HG02885 (cell line): ENCODE data around the gene ABCB8.

ENCODE experiments used
- ATAC-seq: cut with Tn5 transposase; IDR thresholded peaks from one replicate; pipeline ENCODE4 v1.9.1; 2021; ENCODE audit warnings: mild to moderate bottlenecking; ENCODE audit not compliant: unreplicated experiment, poor library complexity

Gene ABCB8

DNA sequence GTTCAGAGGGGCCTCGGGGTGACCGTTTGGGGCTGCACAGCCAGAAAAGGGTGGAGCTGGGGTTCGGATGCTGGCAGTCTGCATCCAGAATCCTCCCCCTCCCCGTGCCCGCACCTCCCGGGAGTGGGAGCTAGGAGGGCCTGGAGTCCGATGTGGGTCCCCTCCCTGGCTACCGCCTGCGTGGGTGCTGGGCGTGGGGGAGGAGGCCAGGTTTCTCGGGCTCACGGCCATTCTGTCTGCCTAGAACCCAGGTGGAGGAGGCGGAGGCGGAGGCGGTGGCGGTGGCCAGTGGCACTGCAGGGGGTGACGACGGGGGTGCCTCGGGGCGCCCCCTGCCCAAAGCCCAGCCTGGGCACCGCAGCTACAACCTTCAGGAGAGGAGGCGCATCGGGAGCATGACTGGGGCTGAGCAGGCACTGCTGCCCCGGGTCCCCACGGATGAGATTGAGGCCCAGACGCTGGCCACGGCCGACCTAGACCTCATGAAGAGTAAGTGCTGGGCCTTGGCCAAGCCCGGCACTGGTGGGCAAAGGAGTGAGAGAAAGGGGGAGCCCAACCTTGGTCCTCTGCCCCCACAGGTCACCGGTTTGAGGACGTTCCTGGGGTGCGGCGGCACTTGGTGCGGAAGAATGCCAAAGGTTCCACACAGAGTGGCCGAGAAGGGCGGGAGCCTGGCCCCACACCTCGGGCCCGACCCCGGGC lies 38.2 kb downstream of the ABCB8 start:
- ATAC-seq = no peak

DNA sequence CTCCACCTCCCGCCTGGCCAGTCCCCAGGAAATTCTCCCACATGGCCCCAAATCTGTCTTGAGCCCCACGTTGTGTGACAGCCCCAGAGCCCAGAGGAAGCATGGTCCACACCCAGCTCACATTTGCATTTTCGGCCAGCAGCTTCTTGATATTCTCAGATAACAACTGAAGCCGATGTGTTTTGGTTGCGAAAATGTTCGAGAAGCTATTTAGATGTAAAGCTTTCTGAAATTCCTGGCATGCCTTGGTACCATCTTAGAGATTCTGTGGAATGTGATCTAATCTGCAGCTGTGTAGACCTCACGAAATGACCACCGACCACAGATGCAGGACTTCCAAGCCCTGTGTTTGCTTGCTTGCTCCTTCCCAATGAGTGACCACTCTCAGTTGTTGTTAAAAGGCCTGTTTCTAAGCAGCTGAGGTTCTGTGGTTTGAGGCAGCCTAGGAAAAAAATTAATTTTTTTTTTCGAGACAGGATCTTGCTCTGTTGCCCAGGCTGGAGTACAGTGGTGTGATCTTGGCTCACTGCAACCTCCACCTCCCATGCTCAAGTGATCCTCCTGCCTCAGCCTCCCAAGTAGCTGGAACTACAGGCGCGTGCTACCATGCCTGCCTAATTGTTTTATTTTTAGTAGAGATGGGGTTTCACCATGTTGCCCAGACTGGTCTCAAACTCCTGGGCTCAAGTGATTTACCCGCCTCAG lies 40.0 kb downstream of the ABCB8 start:
- ATAC-seq = no peak

DNA sequence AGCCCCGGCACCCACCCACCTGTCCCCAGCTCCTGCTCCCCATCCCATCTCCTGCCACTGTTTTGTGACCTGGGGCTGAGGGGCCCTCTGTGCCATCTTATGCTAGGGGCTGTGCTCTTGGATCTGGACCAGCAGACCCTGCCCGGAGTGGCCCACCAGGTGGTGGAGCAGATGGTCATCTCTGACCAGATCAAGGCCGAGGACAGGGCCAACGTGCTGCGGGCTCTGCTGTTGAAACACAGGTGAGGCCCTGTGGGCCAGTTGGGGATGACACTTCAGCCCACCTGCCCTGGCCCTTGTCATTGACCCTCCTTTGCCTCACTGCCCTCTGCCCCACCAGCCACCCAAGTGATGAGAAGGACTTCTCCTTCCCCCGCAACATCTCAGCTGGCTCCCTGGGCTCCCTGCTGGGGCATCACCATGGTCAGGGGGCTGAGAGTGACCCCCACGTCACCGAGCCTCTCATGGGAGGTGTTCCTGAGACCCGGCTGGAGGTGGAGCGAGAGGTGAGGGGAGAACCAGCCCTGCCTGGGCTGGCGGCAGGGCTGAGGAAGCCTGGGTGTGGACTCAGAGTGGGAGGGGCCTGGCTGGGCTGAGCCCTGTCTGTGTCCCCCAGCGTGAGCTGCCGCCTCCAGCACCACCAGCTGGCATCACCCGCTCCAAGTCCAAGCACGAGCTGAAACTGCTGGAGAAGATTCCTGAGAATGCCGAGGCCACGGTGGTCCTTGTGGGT lies 41.8 kb downstream of the ABCB8 start:
- ATAC-seq = no peak

DNA sequence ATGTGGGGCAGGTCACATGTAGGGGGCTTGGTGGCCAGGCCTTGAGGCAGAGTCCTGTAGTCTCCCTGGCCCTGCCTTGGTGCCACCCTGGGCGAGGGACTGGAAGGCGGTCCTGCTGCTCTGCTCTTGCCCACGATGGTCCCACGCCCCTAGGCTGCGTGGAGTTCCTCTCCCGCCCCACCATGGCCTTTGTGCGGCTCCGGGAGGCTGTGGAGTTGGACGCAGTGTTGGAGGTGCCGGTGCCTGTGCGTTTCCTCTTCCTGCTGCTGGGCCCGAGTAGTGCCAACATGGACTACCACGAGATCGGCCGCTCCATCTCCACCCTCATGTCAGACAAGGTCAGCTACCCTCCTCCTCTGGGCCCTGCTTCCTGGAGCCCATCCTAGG lies 42.3 kb downstream of the ABCB8 start:
- ATAC-seq = no peak

DNA sequence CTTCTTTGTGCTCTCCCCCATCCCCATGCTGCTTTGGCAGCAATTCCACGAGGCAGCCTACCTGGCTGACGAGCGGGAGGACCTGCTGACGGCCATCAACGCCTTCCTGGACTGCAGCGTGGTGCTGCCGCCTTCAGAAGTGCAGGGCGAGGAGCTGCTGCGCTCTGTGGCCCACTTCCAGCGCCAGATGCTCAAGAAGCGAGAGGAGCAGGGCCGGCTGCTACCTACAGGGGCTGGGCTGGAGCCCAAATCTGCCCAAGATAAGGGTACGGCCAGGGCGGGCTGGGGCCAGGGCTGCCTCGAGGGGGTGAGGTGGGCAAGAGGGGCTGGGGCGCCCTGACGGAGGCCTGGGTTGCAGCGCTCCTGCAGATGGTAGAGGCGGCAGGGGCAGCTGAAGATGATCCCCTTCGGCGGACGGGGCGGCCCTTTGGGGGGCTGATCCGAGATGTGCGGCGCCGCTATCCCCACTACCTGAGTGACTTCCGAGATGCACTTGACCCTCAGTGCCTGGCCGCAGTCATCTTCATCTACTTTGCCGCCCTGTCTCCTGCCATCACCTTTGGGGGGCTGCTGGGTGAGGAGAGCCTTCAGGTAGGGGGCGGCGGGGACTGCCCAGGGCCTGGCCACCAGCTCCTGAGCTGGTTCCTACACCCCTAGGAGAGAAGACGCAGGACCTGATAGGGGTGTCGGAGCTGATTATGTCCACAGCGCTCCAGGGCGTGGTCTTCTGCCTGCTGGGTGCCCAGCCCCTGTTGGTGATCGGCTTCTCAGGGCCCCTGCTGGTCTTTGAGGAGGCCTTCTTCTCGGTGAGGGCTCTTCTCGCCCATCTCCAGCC lies 43.0 kb downstream of the ABCB8 start:
- no peak for ATAC-seq

DNA sequence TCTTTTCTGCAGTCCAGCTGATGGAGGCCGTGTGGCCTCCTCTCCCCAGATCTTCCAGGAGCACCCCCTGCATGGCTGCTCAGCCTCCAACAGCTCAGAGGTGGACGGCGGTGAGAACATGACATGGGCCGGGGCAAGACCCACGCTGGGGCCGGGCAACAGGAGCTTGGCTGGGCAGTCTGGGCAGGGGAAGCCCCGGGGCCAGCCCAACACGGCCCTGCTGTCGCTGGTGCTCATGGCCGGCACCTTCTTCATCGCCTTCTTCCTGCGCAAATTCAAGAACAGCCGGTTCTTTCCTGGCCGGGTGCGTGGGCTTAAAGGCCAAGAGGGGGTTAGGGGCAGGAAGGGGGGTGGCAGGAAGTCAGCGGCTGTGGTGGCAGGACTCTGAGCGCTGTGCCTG lies 45.7 kb downstream of the ABCB8 start:
- no peak for ATAC-seq

DNA sequence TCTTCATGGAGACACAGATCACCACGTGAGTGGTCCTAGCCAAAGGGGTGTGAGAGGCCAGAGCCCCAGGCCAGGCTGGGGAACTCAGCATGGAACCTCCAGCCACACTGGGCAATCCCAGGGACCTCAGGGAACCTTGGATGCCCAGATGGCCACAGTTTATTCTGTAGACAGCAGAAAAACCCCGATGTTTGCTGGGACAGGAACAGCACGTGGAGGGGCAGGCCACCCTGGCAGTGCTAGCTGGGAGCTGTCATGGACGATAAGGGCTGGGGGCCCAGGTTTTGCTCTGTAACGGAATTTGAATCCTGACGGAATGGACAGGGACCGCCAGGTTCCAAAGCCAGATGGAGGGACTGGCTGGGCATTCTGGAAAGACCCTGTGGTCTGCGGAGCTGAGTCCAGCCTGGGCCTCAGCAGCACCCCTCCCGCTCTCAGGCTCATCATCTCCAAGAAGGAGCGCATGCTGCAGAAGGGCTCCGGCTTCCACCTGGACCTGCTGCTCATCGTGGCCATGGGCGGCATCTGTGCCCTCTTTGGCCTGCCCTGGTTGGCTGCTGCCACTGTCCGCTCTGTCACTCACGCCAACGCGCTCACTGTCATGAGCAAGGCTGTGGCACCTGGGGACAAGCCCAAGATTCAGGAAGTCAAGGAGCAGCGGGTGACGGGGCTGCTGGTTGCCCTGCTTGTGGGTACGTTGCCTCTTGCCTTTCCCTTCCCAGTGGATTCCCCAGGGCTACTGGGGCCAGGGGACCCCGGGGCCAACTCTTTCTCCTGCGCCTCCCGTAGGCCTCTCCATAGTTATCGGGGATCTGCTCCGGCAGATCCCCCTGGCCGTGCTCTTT lies 46.8 kb downstream of the ABCB8 start:
- no peak for ATAC-seq

DNA sequence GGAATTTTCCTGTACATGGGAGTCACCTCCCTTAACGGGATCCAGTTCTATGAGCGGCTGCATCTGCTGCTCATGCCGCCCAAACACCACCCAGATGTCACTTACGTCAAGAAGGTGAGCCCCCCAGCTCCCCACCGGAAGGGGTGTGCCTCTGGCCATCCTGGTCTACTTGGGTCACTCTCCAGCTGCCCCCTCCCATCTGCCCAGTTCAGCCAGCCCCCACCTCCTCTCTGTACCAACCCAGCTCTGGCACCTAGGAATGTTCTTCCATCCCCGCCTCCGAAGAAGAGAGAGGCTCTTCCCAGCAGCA lies 47.4 kb downstream of the ABCB8 start:
- no peak for ATAC-seq

DNA sequence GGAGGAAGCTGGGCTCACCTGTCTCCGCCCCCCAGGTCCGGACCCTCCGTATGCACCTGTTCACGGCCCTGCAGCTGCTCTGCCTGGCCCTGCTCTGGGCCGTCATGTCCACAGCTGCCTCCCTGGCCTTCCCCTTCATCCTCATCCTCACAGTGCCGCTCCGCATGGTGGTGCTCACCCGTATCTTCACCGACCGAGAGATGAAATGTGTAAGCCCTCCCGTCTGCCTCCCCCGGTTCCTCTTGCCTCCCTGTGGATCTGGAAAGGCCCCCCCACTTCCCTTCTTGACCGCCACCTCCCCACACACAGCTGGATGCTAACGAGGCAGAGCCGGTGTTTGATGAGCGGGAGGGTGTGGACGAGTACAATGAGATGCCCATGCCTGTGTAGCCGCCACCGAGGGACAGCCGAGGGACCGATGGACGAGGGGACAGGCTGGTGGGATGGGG lies 47.8 kb downstream of the ABCB8 start:
- no peak for ATAC-seq

DNA sequence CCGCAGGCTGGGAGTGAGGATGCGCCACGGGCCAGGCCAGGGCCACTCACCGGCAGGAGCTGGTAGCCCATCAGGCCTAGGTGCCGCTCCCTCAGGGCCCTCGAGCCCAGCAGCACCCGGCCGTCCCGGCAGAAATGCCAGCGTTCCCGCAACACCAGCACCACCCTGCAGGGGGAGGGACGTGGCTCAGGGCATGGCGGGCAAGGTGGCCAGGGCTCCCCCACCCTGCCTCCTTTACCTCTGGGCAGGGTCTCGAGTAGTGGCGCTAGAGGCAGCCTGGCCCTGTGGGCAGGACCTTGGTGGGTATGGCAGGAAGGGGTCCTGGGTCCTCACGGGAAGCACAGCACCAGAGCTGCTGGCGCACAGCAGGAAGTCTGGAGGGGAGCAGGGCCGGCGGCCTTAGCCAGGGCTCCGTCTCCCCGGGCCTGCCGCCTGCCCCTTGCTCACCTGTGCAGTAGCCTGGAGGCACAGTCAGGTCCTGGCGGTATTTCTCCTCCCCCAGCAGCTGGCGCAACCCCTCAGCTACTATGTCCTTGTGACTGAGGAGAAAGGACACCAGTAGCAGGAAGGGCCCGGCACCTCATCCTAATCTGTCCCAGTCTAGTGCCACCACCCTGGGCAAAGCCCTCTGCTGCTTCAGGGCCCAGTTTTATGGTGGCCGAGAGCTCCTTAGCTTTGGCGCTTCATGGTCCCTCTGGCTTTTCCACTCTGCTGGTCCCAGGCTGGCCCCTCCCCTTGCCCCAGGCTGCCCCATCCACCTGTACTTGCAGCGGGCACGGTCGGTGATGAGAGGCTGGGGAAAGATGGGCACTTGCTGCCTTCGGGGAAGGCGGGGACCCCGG lies 48.8 kb downstream of the ABCB8 start:
- no peak for ATAC-seq

DNA sequence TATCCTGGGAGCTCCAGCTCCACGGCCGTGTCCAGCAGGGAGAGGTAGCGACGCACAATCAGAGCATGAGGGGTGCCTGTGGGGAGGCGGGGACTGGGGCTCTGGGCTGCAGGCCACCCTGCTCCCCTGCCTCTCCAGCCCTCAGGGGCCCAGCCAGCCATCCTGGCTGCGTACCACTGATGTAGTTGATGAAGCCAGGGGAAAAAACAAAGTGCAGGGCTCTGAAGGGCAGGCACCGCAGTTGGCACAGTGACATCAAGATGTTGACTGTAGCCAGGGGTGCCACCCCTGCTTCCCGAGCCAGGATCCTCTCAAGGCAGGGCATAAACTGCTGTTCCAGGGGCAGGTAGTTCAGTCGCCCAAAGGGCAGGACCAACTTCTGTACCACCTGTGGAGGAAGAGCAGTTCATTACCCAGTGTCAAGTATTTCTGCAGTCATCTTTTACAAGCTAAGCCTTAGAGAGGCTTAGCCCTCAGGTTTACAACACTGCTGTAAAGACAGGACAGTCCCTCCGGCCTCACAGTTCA lies 49.5 kb downstream of the ABCB8 start:
- no peak for ATAC-seq

DNA sequence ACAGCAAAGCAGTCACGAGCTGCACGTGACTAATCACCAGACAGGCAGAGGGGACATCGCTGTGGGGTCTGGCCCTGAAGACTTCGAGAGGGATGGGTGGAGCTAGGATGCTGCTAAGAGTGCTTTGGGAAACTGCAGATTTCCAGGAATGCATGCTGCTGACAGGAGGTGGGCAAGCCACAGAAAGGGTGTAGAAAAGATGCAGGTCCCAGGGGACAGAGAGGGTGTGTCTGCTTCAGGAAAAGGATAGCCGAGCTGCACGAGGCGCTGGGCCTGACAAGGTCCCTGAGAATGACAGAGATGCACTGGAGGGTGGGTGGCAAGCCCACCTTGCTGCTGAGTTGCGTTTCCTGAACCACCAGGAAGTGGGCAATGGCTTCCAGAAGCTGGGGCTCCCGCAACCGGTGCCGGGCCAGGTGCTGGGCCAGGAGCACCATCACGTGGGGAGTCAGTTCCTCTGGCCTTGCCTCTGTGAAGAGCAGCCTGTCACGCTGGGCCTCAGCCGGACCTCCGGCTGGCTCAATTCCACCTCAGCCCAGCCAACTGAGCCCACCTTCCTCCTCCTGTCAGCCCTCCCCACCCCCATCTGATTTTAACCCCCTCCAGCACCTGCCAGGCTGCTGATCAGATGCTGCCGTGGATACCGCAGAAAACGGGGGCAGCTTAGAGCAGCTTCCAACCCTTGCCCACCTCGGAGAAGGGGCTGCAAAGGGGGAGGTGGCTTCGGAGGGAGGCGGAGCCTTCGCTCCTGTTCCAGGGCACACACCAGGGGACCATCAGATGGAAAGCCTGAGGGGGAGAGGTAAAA lies 50.2 kb downstream of the ABCB8 start:
- no peak for ATAC-seq

DNA sequence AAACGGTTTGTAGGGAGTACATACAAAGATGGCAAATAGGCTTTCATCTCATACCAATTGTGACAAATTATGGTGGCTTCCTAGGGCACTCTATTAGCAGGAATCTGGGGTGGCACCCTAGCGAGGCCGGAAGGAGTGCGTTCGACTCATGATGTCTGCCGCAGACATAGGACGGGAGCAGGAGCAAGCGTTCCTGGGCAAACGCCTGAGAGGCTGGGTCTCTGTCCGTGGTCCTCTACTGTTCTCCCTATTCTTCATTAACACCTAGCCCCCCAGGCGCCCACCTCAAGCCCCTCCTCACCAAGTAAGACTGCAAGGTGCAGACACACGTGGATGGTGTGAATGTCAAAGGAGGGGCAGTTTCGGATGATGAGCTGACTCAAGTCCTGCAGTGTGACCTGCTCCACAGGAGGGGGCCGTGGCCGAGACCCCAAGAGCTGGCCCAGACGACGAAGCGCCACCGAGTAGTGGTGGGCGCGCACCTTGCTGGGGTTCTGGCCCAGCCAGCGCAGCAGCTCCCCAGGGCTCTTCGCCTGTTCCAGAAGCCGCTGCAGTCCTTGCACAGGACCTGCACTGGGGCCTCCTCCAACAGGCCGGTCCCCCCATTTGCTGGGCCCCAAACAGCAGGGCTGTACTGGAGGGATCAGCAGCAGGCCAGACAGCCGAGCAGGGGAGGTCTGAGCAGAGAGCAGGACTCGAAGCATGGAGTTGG lies 51.1 kb downstream of the ABCB8 start:
- ATAC-seq = no peak

DNA sequence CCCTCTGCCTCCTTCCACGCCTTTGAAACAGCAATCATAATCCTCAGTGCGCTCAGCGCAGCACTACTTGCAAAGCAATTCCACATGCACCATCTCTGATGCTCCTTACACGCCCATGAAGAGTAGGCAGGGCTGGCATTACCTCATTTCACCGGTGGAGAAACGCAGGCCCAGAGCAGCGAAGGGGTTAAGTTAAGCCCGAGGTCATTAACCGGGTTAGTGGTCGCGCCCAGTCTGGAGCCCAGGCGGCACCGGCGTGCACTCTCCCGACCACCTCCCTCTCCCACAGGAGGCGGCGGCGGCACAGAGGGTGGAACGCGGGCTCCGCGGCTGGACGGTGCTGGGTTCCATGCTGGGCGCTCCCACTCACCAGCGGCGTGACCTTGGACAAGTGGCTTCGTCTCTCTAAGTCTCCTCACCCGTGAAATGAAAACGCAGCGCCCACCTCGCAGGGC lies 51.8 kb downstream of the ABCB8 start:
- no peak for ATAC-seq

DNA sequence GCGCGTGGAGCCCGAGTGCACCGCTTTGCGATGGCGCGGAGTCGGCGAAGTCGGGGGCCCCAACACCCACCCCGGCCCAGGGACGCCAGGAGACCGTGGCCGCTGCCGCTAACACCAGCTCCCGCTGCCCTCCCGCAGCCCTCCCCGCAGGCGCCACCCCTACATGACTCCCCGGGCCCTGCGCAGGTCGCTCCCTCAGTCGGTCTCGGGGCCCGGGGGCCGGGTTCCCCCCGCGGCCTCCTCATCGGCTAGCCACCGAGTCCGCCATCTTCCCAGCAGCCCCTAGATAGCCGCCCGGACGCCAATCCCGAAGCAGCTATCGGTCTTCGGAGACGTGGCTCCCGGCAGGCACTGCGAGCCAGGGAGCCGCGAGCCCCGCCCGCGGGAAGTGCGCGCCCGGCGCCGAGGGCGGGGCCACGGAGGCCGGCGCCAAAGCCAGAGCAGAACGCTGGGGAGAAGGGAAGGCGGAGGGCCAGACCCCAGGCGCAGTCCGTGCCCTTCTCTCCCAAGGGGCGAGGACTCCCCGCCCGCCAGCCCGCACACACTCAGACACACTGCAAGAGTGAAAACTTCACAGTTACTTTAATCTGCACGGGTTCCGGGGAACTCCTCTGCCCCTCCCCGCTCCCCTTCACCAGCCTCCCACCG lies 52.4 kb downstream of the ABCB8 start, which contains the start of gene FASTK:
Gene FASTK, minus strand, starts transcription at position 288 of the 648 bp plus-strand sequence. Its CDS starts 43 bp downstream, at position 245.
- peak; percentile 81 for ATAC-seq
